Suprapubic skin (tissue), 3 donors: ENCODE data around the gene EME1.

ENCODE experiments used
- CTCF ChIP-seq, 2 donors: fragments of 200-600 bp in 1 of 2; fragments of 450-650 bp in 1 of 2; sonication (generic) in 1 of 2; IDR thresholded peaks; one replicate each; pipeline ENCODE4 v1.5.1; 2016 to 2019; ENCODE audit warnings: antibody characterized with exemption in 2 of 2, mild to moderate bottlenecking in 1 of 2, moderate library complexity in 1 of 2
- POLR2A ChIP-seq, 2 donors: fragments of 450-650 bp; IDR thresholded peaks; one replicate each; pipeline ENCODE4 v1.6.1; 2017; ENCODE audit warnings: antibody characterized with exemption in 2 of 2, mild to moderate bottlenecking in 2 of 2, moderate library complexity in 2 of 2

- TF ChIP-seq POLR2A (IDR thresholded peaks at IDR 0.05) (no peak), CTCF (IDR thresholded peaks at IDR 0.05) (no peak)
Observed at GRCh38 chr17:50406578-50406977, 33.5 kb downstream of the EME1 start.
